Measurements from ENCODE around the gene HOXD10.

HOXD10 gene

GRCh38 chr2:176096243-176096985 lies 20.2 kb upstream of the HOXD10 start:
- DNase-seq (ENCODE audit: low read depth) = no peak

GRCh38 chr2:176096986-176097819 lies 19.4 kb upstream of the HOXD10 start:
- peak; percentile 15 for DNase-seq (ENCODE audit: low read depth)

- no peak for DNase-seq (ENCODE audit: low read depth)
These were observed 18.7 kb upstream of the HOXD10 start for GRCh38 chr2:176097820-176098365.

- no peak for DNase-seq (ENCODE audit: low read depth)
These were observed 18.0 kb upstream of the HOXD10 start for GRCh38 chr2:176098366-176099158.

- no peak for DNase-seq (ENCODE audit: low read depth)
These were observed 17.3 kb upstream of the HOXD10 start for GRCh38 chr2:176099159-176099727.

GRCh38 chr2:176099728-176100546 lies 16.6 kb upstream of the HOXD10 start, which contains the start of gene HOXD12:
TSS of gene HOXD12 (plus strand) at chr2:176099795. CDS start at chr2:176099802, 7 bp downstream.
- DNase-seq (ENCODE audit: low read depth) = no peak

GRCh38 chr2:176100547-176101140 lies 15.9 kb upstream of the HOXD10 start:
- DNase-seq (ENCODE audit: low read depth) = no peak

GRCh38 chr2:176101216-176101830 lies 15.3 kb upstream of the HOXD10 start:
- DNase-seq (ENCODE audit: low read depth) = no peak

- DNase-seq (ENCODE audit: low read depth) = no peak
These were observed 14.7 kb upstream of the HOXD10 start for GRCh38 chr2:176101842-176102241.

- DNase-seq (ENCODE audit: low read depth) = no peak
These were observed 14.2 kb upstream of the HOXD10 start for GRCh38 chr2:176102309-176102866.

GRCh38 chr2:176103194-176103593 lies 13.4 kb upstream of the HOXD10 start:
- no peak for DNase-seq (ENCODE audit: low read depth)

GRCh38 chr2:176103742-176104315 lies 12.7 kb upstream of the HOXD10 start:
- DNase-seq (ENCODE audit: low read depth) = no peak

- DNase-seq (ENCODE audit: low read depth) = no peak
These were observed 12.1 kb upstream of the HOXD10 start for GRCh38 chr2:176104316-176105077.

GRCh38 chr2:176105078-176105729 lies 11.4 kb upstream of the HOXD10 start:
- DNase-seq (ENCODE audit: low read depth) = no peak

- no peak for DNase-seq (ENCODE audit: low read depth)
These were observed 10.6 kb upstream of the HOXD10 start for GRCh38 chr2:176105730-176106580.

GRCh38 chr2:176106581-176107539 lies 9.7 kb upstream of the HOXD10 start, which contains the start of gene HOXD11:
TSS of gene HOXD11 (plus strand) at chr2:176107280. CDS start at chr2:176107356, 76 bp downstream.
- no peak for DNase-seq (ENCODE audit: low read depth)

Measured in stimulated activated CD4-positive, alpha-beta T cell treated with anti-CD3 and anti-CD28 coated beads, Interleukin-2, amount 100 ng/mL, for 4 hours (primary cell).